GM12891 (cell line): ENCODE data around the gene NRG2.

Experiments used
- PAX5 ChIP-seq: IDR thresholded peaks from 2 replicates; pipeline ENCODE4 v1.6.1; 2011; ENCODE audit warnings: low read length, moderate library complexity, mild to moderate bottlenecking; ENCODE audit not compliant: insufficient read depth, severe bottlenecking
- POLR2A ChIP-seq: IDR thresholded peaks from 2 replicates; pipeline ENCODE4 v1.6.1; 2011; ENCODE audit warnings: low read depth, low read length, control low read depth
- POLR2AphosphoS5 ChIP-seq: IDR thresholded peaks from 2 replicates; pipeline ENCODE4 v1.6.1; 2011; ENCODE audit warnings: low read depth, low read length, control low read depth
- POU2F2 ChIP-seq: IDR thresholded peaks from 2 replicates; pipeline ENCODE4 v1.6.1; 2011; ENCODE audit warnings: low read depth, mild to moderate bottlenecking, control low read depth, low read length, moderate library complexity
- TAF1 ChIP-seq: IDR thresholded peaks from 2 replicates; pipeline ENCODE4 v1.6.1; 2011; ENCODE audit warnings: low read depth, low read length, control low read depth

GRCh38 chr5:140032296-140032695, 10.8 kb downstream of the NRG2 start:
- TF ChIP-seq POLR2A (no peak), POLR2AphosphoS5 (no peak), TAF1 (no peak), POU2F2 (no peak), PAX5 (no peak)
